GM12891 (cell line): ENCODE measurements around the gene METRNL.

Experiments used
- DNase-seq: peaks from one replicate; pipeline ENCODE4 v3.0.0; 2011; ENCODE audit warnings: low spot score; ENCODE audit not compliant: insufficient read length
- FAIRE-seq: peaks from 2 replicates; lab custom pipeline; 2011; peaks lifted over from hg19 to GRCh38; lab: Jason Lieb, UNC
- PAX5 ChIP-seq: IDR thresholded peaks from 2 replicates; pipeline ENCODE4 v1.6.1; 2011; ENCODE audit warnings: low read length, moderate library complexity, mild to moderate bottlenecking; ENCODE audit not compliant: insufficient read depth, severe bottlenecking
- POLR2A ChIP-seq: IDR thresholded peaks from 2 replicates; pipeline ENCODE4 v1.6.1; 2011; ENCODE audit warnings: low read depth, low read length, control low read depth
- POLR2AphosphoS5 ChIP-seq: IDR thresholded peaks from 2 replicates; pipeline ENCODE4 v1.6.1; 2011; ENCODE audit warnings: low read depth, low read length, control low read depth
- POU2F2 ChIP-seq: IDR thresholded peaks from 2 replicates; pipeline ENCODE4 v1.6.1; 2011; ENCODE audit warnings: low read depth, mild to moderate bottlenecking, control low read depth, low read length, moderate library complexity
- SPI1 ChIP-seq: IDR thresholded peaks from 2 replicates; pipeline ENCODE4 v1.6.1; 2011; ENCODE audit warnings: low read depth, low read length, control low read depth
- TAF1 ChIP-seq: IDR thresholded peaks from 2 replicates; pipeline ENCODE4 v1.6.1; 2011; ENCODE audit warnings: low read depth, low read length, control low read depth

METRNL gene

GRCh38 chr17:83074486-83075223, 4.8 kb upstream of the METRNL start:
- TF ChIP-seq POLR2AphosphoS5 (no peak), POLR2A (no peak), PAX5 (no peak), POU2F2 (no peak), SPI1 (no peak), TAF1 (no peak)
- FAIRE-seq (no peak), DNase-seq (no peak)

GRCh38 chr17:83075270-83075880, 4.0 kb upstream of the METRNL start:
- no peak for TF ChIP-seq POU2F2
- no peak for TF ChIP-seq SPI1
- no peak for TF ChIP-seq TAF1
- no peak for TF ChIP-seq PAX5
- TF ChIP-seq POLR2A = no peak
- no peak for TF ChIP-seq POLR2AphosphoS5
- DNase-seq (no peak), FAIRE-seq (no peak)

- TF ChIP-seq SPI1 (no peak), POLR2A (no peak), TAF1 (no peak), PAX5 (no peak), POLR2AphosphoS5 (no peak)
- DNase-seq (no peak), FAIRE-seq (no peak)
These were observed 2.5 kb upstream of the METRNL start for GRCh38 chr17:83076938-83077337.

GRCh38 chr17:83077411-83077810, 2.0 kb upstream of the METRNL start:
- DNase-seq (no peak), FAIRE-seq (no peak)
- TF ChIP-seq TAF1 (no peak), PAX5 (no peak), POU2F2 (no peak), SPI1 (no peak), POLR2A (no peak), POLR2AphosphoS5 (no peak)

GRCh38 chr17:83077939-83078338, 1.5 kb upstream of the METRNL start:
- no peak for TF ChIP-seq POLR2A
- no peak for TF ChIP-seq POU2F2
- no peak for TF ChIP-seq TAF1
- no peak for TF ChIP-seq SPI1
- TF ChIP-seq POLR2AphosphoS5 = no peak
- no peak for TF ChIP-seq PAX5
- no peak for FAIRE-seq
- no peak for DNase-seq

- TF ChIP-seq POLR2A (no peak), POU2F2 (no peak), SPI1 (no peak), PAX5 (no peak), TAF1 (no peak), POLR2AphosphoS5 (no peak)
- no peak for DNase-seq
- no peak for FAIRE-seq
These were observed 744 bp upstream of the METRNL start for GRCh38 chr17:83078378-83079351.

GRCh38 chr17:83079766-83080578, 563 bp downstream of the METRNL start:
- TF ChIP-seq TAF1 = no peak
- no peak for TF ChIP-seq POLR2A
- TF ChIP-seq PAX5 = no peak
- no peak for TF ChIP-seq POLR2AphosphoS5
- no peak for TF ChIP-seq POU2F2
- no peak for TF ChIP-seq SPI1
- no peak for FAIRE-seq

GRCh38 chr17:83080579-83080857, 1.1 kb downstream of the METRNL start:
- DNase-seq (no peak), FAIRE-seq (no peak)
- TF ChIP-seq POLR2A (no peak), POLR2AphosphoS5 (no peak), PAX5 (no peak), POU2F2 (no peak)

More at GRCh38 chr17:83079766-83080578, 563 bp downstream of the METRNL start:
- no peak for DNase-seq

GRCh38 chr17:83080858-83081683, 1.7 kb downstream of the METRNL start:
- TF ChIP-seq PAX5 (peak; percentile 98), POU2F2 (no peak), SPI1 (no peak)
- DNase-seq (peak; percentile 77), FAIRE-seq (no peak)
